ENCODE measurements around the gene KYAT1. TPM values are rescaled to one million over a fixed set of nuclear protein-coding genes. Genes with fewer than 3 reads are reported as not detected.

The KYAT1 gene
- total RNA-seq, 1 experiment from 2014 or later, result 11.7 TPM

- DNase-seq (ENCODE audit: extremely low read depth, low read depth), result peak; percentile 77
Measured at GRCh38 chr9:128786681-128787601, 94.8 kb downstream of the KYAT1 start, which contains the start of gene TBC1D13. Gene TBC1D13 (plus strand): TSS chr9:128787253. CDS start chr9:128787354, 101 bp downstream.

- no peak for DNase-seq (ENCODE audit: extremely low read depth, low read depth)
Measured at GRCh38 chr9:128785427-128785826, 96.3 kb downstream of the KYAT1 start.

Other genes starting within 250 kb of the KYAT1 start
- gene DYNC2I2, start 225.1 kb downstream of the KYAT1 start, total RNA-seq (2014; rRNA removed; shearing (Covaris generic)), result 77.5 and 97.9 TPM in 2 replicates
- 863 and 882 TPM in 2 replicates for gene SET, start 192.7 kb downstream of the KYAT1 start, total RNA-seq (2014; rRNA removed; shearing (Covaris generic))
- gene PKN3, start 179.4 kb downstream of the KYAT1 start, total RNA-seq (2014; rRNA removed; shearing (Covaris generic)), result 5.9 and 7.4 TPM in 2 replicates
- 17.9 and 22.4 TPM in 2 replicates for gene ZDHHC12, start 157.8 kb downstream of the KYAT1 start, total RNA-seq (2014; rRNA removed; shearing (Covaris generic))
- gene ZER1, start 110.0 kb downstream of the KYAT1 start, total RNA-seq (2014; rRNA removed; shearing (Covaris generic)), result 12.5 and 12.6 TPM in 2 replicates
- 12.9 and 13.5 TPM in 2 replicates for gene TBC1D13, start 94.7 kb downstream of the KYAT1 start, total RNA-seq (2014; rRNA removed; shearing (Covaris generic))
- 27.2 and 34.9 TPM in 2 replicates for gene ENDOG, start 63.5 kb downstream of the KYAT1 start, total RNA-seq (2014; rRNA removed; shearing (Covaris generic))
- gene SPOUT1, start 52.2 kb downstream of the KYAT1 start, total RNA-seq (2014; rRNA removed; shearing (Covaris generic)), result 21.1 and 22.1 TPM in 2 replicates
- gene LRRC8A, start 183 bp upstream of the KYAT1 start, total RNA-seq (2014; rRNA removed; shearing (Covaris generic)), result 21.7 and 22.2 TPM in 2 replicates
- gene PHYHD1, start 39.0 kb upstream of the KYAT1 start, total RNA-seq (2014; rRNA removed; shearing (Covaris generic)), result not detected in 2 replicates
- 18.3 and 20.6 TPM in 2 replicates for gene DOLK, start 65.7 kb upstream of the KYAT1 start, total RNA-seq (2014; rRNA removed; shearing (Covaris generic))
- 42.5 and 47.7 TPM in 2 replicates for gene NUP188, start 65.7 kb upstream of the KYAT1 start, total RNA-seq (2014; rRNA removed; shearing (Covaris generic))
- 26.9 and 28.9 TPM in 2 replicates for gene SH3GLB2, start 146.4 kb upstream of the KYAT1 start, total RNA-seq (2014; rRNA removed; shearing (Covaris generic))
- 10.2 and 15.6 TPM in 2 replicates for gene MIGA2, start 154.7 kb upstream of the KYAT1 start, total RNA-seq (2014; rRNA removed; shearing (Covaris generic))
- 13.4 and 17.1 TPM in 2 replicates for gene DOLPP1, start 199.2 kb upstream of the KYAT1 start, total RNA-seq (2014; rRNA removed; shearing (Covaris generic))
- 27.2 and 32.5 TPM in 2 replicates for gene CRAT, start 228.8 kb upstream of the KYAT1 start, total RNA-seq (2014; rRNA removed; shearing (Covaris generic))
- 82.9 and 88.2 TPM in 2 replicates for gene PTPA, start 229.5 kb upstream of the KYAT1 start, total RNA-seq (2014; rRNA removed; shearing (Covaris generic))

Data from NCI-H460 (cell line).